Measurements from ENCODE around the gene MTX1. TPM values are rescaled to one million over a fixed set of nuclear protein-coding genes. Genes with fewer than 3 reads are reported as not detected.

Gene MTX1
- total and polyA plus RNA-seq, 9 of the 15 experiments (the other 6 are each of a cell fraction or from before 2014, with no cell fraction given): 29.1 to 98.4 (median 66.9) TPM

- TF ChIP-seq, protein P1, sequence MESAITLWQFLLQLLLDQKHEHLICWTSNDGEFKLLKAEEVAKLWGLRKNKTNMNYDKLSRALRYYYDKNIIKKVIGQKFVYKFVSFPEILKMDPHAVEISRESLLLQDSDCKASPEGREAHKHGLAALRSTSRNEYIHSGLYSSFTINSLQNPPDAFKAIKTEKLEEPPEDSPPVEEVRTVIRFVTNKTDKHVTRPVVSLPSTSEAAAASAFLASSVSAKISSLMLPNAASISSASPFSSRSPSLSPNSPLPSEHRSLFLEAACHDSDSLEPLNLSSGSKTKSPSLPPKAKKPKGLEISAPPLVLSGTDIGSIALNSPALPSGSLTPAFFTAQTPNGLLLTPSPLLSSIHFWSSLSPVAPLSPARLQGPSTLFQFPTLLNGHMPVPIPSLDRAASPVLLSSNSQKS (CRISPR knock-in tag; IDR thresholded peaks at IDR 0.05): no peak
- TF ChIP-seq TBL1XR1 (IDR thresholded peaks at IDR 0.05; ENCODE audit: low read length in 2 of 2): 0 out of 4 replicates have a peak, but pooled peaks of 1 of the 2 experiments have one; percentile 0
- no peak for TF ChIP-seq MLLT1 (IDR thresholded peaks at IDR 0.05)
- TF ChIP-seq, protein P2, sequence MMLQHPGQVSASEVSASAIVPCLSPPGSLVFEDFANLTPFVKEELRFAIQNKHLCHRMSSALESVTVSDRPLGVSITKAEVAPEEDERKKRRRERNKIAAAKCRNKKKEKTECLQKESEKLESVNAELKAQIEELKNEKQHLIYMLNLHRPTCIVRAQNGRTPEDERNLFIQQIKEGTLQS (IDR thresholded peaks at IDR 0.05): 0 out of 2 replicates have a peak, but pooled peaks have one; percentile 11
- TF ChIP-seq, protein P2 (CRISPR knock-in tag; conservative IDR thresholded peaks at IDR 0.05): no peak; the same call in 1 of the 2 replicates
- peak; percentile 8; the same call in 1 of the 2 replicates for TF ChIP-seq SMARCA4 (IDR thresholded peaks at IDR 0.05)
- no peak; the same call in 1 of the 2 replicates for TF ChIP-seq ARID2 (IDR thresholded peaks at IDR 0.05)
- TF ChIP-seq E2F4 (CRISPR knock-in tag; IDR thresholded peaks at IDR 0.05; ENCODE audit: low read depth): peak; percentile 57; the same call in 1 of the 2 replicates
- no peak for TF ChIP-seq CEBPB (tag; IDR thresholded peaks at IDR 0.05)
- TF ChIP-seq MAX (CRISPR knock-in tag; IDR thresholded peaks at IDR 0.05): peak; percentile 83
- no peak for TF ChIP-seq CCAR2 (IDR thresholded peaks at IDR 0.05; ENCODE audit: low read depth, low read length)
Observed at GRCh38 chr1:155226910-155227260, 18.4 kb downstream of the MTX1 start (continued).

Data from K562 (cell line).